Measurements from ENCODE around the gene HPCA. TPM values are rescaled to one million over a fixed set of nuclear protein-coding genes. Genes with fewer than 3 reads are reported as not detected.

Gene HPCA
- total RNA-seq, 1 donor from 2014 or later, result not detected

DNA sequence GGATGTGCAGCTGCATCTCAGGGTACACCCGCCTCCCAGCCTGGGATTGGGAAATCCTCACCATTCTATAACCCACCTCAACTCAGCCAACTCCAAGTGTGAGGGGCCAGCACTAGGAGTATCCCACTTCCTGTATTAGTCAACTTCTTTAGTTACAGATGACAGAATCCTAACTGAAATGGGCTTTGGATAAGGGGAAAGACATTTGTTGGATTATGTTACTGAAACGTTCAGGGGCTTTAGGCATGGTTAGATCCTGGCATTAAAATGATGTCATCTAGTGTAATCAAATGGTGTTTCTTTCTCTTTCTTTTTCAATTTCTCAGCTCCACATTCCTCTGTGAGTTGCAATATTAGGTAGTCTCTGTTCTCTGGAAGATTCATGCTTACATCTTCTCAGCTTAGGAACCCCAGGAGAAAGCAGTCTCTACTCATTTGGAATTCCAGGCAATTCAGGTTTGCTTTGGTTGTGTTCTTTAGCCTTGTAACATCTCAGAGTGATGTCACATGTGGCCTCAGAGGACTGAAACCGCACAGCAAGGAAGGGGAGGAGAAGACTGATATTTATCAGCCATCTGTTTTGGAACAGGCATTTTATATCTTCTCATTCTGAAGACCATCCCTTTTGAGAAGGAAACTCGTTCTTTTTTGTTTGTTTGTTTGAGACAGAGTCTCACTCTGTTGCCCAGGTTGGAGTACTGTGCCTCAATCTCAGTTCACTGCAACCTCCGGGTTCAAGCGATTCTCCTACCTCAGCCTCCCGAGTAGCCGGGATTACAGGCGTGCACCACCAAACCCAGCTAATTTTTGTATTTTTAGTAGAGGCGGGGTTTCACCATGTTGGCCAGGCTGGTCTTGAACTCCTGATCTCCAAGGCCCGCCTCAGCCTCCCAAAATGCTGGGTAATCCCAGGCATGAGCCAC, 33.8 kb downstream of the HPCA start:
- H3K4me1 Mint-ChIP-seq (ENCODE audit: unreplicated experiment), result peaks cover 14% of the 10 kb centered on the region
- H3K36me3 Mint-ChIP-seq (ENCODE audit: unreplicated experiment), result no peaks in the 10 kb centered on the region
- no peak overlapping the region for H3K4me3 Mint-ChIP-seq (ENCODE audit: unreplicated experiment)
- no peak overlapping the region for H3K27ac Mint-ChIP-seq (ENCODE audit: unreplicated experiment)
- no peaks in the 10 kb centered on the region for H3K9me3 Mint-ChIP-seq (ENCODE audit: unreplicated experiment)
- TF ChIP-seq, protein P1, sequence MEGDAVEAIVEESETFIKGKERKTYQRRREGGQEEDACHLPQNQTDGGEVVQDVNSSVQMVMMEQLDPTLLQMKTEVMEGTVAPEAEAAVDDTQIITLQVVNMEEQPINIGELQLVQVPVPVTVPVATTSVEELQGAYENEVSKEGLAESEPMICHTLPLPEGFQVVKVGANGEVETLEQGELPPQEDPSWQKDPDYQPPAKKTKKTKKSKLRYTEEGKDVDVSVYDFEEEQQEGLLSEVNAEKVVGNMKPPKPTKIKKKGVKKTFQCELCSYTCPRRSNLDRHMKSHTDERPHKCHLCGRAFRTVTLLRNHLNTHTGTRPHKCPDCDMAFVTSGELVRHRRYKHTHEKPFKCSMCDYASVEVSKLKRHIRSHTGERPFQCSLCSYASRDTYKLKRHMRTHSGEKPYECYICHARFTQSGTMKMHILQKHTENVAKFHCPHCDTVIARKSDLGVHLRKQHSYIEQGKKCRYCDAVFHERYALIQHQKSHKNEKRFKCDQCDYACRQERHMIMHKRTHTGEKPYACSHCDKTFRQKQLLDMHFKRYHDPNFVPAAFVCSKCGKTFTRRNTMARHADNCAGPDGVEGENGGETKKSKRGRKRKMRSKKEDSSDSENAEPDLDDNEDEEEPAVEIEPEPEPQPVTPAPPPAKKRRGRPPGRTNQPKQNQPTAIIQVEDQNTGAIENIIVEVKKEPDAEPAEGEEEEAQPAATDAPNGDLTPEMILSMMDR (IDR thresholded peaks at IDR 0.05), result no peak
- H3K27me3 Mint-ChIP-seq (ENCODE audit: unreplicated experiment), result peaks cover 14% of the 10 kb centered on the region
- DNase-seq (ENCODE audit: extremely low spot score, unreplicated experiment), result no peak

DNA sequence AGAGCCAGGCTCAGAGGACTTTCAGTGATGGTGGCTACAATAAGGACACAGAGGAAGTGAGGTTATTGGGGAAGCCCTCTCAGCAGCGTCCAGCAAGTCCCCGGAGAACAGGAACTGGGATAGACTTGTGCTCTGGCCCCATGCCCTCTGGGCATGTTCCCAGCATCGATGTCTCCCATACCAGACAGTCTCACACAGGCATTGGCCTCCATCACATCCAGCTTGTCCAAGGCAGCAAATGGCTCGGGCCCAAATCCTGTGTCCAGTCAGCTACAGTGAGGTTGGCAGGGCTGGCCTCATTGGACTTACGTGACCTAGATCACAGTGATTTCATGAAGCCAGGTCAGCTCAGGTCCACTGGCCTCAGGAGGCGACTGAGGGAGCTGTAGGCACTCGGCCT, 34.5 kb downstream of the HPCA start:
- TF ChIP-seq, protein P1 (IDR thresholded peaks at IDR 0.05), result no peak
- Mint-ChIP-seq H3K27me3 (ENCODE audit: unreplicated experiment) (peaks cover 22% of the 10 kb centered on the region), H3K4me1 (ENCODE audit: unreplicated experiment) (peaks cover 22% of the 10 kb centered on the region), H3K4me3 (ENCODE audit: unreplicated experiment) (no peak overlapping the region), H3K9me3 (ENCODE audit: unreplicated experiment) (no peaks in the 10 kb centered on the region), H3K27ac (ENCODE audit: unreplicated experiment) (no peak overlapping the region), H3K36me3 (ENCODE audit: unreplicated experiment) (no peaks in the 10 kb centered on the region)
- no peak for DNase-seq (ENCODE audit: extremely low spot score, unreplicated experiment)

DNA sequence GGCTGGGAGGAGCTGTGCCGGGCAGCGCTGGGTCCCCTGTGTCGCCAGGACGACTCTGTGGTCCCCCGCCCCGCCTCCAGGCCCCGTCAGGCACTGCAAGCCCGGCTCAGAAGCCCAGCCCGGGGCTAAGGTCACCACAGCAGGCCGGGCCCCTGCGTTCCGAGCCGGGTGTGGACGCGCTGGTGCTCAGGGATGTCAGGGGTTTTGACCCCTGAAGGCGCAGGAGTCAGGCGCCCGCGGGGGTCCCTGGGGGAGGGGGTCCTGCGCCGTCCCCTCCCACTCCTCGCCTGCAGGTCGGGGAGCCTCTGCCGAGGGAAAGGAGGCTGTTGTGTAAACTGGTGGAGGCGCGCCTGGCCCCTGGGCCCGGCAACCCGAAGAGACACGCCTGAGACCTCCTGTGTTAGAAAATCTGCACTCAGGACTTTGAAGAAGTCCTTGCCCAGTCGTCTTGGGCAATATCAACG, 38.6 kb downstream of the HPCA start:
- H3K27ac Mint-ChIP-seq (ENCODE audit: unreplicated experiment), result no peak overlapping the region
- peaks cover 17% of the 10 kb centered on the region for H3K4me1 Mint-ChIP-seq (ENCODE audit: unreplicated experiment)
- no peaks in the 10 kb centered on the region for H3K9me3 Mint-ChIP-seq (ENCODE audit: unreplicated experiment)
- H3K27me3 Mint-ChIP-seq (ENCODE audit: unreplicated experiment), result peaks cover 27% of the 10 kb centered on the region
- no peak for DNase-seq (ENCODE audit: extremely low spot score, unreplicated experiment)
- no peaks in the 10 kb centered on the region for H3K36me3 Mint-ChIP-seq (ENCODE audit: unreplicated experiment)
- TF ChIP-seq, protein P1 (IDR thresholded peaks at IDR 0.05), result no peak
- H3K4me3 Mint-ChIP-seq (ENCODE audit: unreplicated experiment), result no peak overlapping the region

DNA sequence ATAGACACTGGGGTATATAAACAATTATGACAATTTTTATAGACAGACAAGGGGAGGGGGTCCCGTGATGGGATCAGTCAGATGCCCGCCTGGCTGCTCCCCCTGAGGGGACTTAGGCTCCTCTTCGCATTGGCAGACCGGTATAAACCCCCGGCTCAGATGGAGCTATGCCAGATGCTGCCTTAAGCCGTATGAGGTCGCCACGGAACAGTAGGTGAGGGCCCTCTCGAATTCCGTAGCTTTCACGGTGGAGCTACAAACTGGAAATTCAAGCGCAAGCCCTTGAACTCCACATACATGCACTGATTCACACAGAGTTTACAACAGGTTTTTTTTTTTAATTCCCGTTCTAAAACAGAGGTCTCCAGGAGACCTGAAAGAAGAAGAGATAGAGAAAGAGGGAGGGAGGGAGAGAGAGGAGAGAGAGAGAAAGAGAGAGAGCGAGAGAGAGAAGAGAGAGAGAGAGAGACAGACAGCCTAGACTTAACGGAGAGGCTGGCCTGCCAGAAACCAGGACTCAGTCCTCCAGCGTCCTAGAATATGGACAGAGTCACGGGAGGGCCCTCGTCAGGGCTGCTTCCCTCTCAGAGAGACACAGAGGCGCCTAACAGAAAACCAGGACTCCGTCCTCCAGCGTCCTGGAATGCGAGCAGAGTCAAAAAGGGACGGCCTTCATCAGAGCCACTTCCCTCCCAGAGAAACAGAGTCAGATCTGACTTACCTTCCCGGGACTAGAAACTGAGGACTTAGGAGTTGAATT, 39.3 kb downstream of the HPCA start:
- H3K36me3 Mint-ChIP-seq (ENCODE audit: unreplicated experiment), result no peaks in the 10 kb centered on the region
- H3K27me3 Mint-ChIP-seq (ENCODE audit: unreplicated experiment), result peaks cover 27% of the 10 kb centered on the region
- no peak overlapping the region for H3K27ac Mint-ChIP-seq (ENCODE audit: unreplicated experiment)
- H3K4me1 Mint-ChIP-seq (ENCODE audit: unreplicated experiment), result peaks cover 14% of the 10 kb centered on the region
- H3K9me3 Mint-ChIP-seq (ENCODE audit: unreplicated experiment), result no peaks in the 10 kb centered on the region
- no peak for DNase-seq (ENCODE audit: extremely low spot score, unreplicated experiment)
- no peak overlapping the region for H3K4me3 Mint-ChIP-seq (ENCODE audit: unreplicated experiment)
- TF ChIP-seq, protein P1 (IDR thresholded peaks at IDR 0.05), result no peak

DNA sequence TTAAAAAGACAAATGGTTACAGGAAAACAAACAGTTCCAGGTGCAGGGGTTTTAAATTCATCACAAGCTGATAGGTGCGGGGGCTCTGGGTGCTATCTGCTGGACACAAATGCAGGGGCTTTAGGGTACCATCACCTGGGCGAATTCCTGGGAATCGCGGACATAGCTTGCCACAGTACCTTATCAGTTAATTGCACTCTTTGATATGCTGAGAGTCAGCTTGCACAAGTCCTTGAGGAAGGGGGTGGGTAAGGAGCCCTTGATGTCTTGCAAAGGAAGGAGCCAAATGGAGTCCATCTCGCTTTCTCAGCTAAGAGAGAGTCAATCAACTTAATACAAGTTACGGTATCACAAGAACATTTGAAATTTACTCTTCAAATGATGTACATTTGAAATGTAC, 40.3 kb downstream of the HPCA start:
- H3K36me3 Mint-ChIP-seq (ENCODE audit: unreplicated experiment), result no peaks in the 10 kb centered on the region
- H3K4me1 Mint-ChIP-seq (ENCODE audit: unreplicated experiment), result peaks cover 14% of the 10 kb centered on the region
- peaks cover 27% of the 10 kb centered on the region for H3K27me3 Mint-ChIP-seq (ENCODE audit: unreplicated experiment)
- TF ChIP-seq, protein P1 (IDR thresholded peaks at IDR 0.05), result no peak
- DNase-seq (ENCODE audit: extremely low spot score, unreplicated experiment), result no peak
- H3K27ac Mint-ChIP-seq (ENCODE audit: unreplicated experiment), result no peak overlapping the region
- H3K9me3 Mint-ChIP-seq (ENCODE audit: unreplicated experiment), result no peaks in the 10 kb centered on the region
- no peak overlapping the region for H3K4me3 Mint-ChIP-seq (ENCODE audit: unreplicated experiment)
